GM23338 (cell line): ENCODE results near the gene GAS6.

Experiments used
- CTCF ChIP-seq, 2 experiments: fragments of 200-600 bp in 1 of 2; sonication (generic) in 1 of 2; conservative IDR thresholded peaks; 2 replicates each; pipeline versions ENCODE4 v1.5.1 to v1.6.1; 2016 to 2017; ENCODE audit warnings: antibody characterized with exemption in 2 of 2, low read depth in 2 of 2, mild to moderate bottlenecking in 2 of 2, moderate library complexity in 1 of 2
- EZH2 ChIP-seq: fragments of 200-600 bp; sonication (generic); IDR thresholded peaks from one replicate; pipeline ENCODE4 v1.8.0; 2017; ENCODE audit warnings: antibody characterized with exemption, mild to moderate bottlenecking, low read depth; ENCODE audit not compliant: unreplicated experiment
- POLR2AphosphoS5 ChIP-seq: IDR thresholded peaks from 2 replicates; pipeline ENCODE4 v1.6.1; 2016; ENCODE audit warnings: antibody characterized with exemption, low read depth

- TF ChIP-seq EZH2, result no peak
- TF ChIP-seq CTCF (conservative IDR thresholded peaks at IDR 0.05; ENCODE audit: low read depth in 2 of 2), result no peak
- no peak for TF ChIP-seq POLR2AphosphoS5
These were observed 69.8 kb downstream of the GAS6 start for GRCh38 chr13:113794086-113794485.
